HepG2 (cell line): ENCODE data around the gene FABP1. TPM values are rescaled to one million over a fixed set of nuclear protein-coding genes. Genes with fewer than 3 reads are reported as not detected.

Experiments
- ATAC-seq: fragments of 200-7000 bp; cut with Tn5 transposase; 3 replicates; pipeline ENCODE4 v1.9.1; 2020; ENCODE audit warnings: mild to moderate bottlenecking, moderate library complexity
- BruUV-seq: library from RNA; stranded (reverse); fragments of 400-500 nt; replicated peaks from 2 replicates; lab custom pipeline; 2021; lab: Mats Ljungman, UMichigan
- CTCF ChIA-PET: fragments of 300-600 bp; formaldehyde crosslinking; extraction: SDS; loops from one replicate; lab custom pipeline; 2021; ENCODE audit warnings: low total read pairs, inconsistent platforms, low intra/inter-chr PET ratio; lab: Yijun Ruan, JAX
- POLR2A ChIA-PET: fragments of 350-600 bp; sonication (Branson Sonifier 250); formaldehyde crosslinking; loops from one replicate; lab custom pipeline; 2020; ENCODE audit warnings: antibody characterized with exemption, inconsistent platforms; lab: Yijun Ruan, JAX
- DNase-seq: peaks from one replicate; pipeline ENCODE4 v3.0.0-alpha.2; 2015; ENCODE audit warnings: low spot score
- FAIRE-seq: peaks from 3 replicates; lab custom pipeline; 2011; peaks lifted over from hg19 to GRCh38; lab: Jason Lieb, UNC
- H2AFZ ChIP-seq: one replicate; pipeline ENCODE4 v1.6.1; 2011; ENCODE audit warnings: low read length, inconsistent platforms
- H3K27ac ChIP-seq: fragments of 300-600 bp; 3 replicates; pipeline ENCODE4 v1.8.0; 2011; ENCODE audit warnings: mixed run types, mild to moderate bottlenecking, mixed read lengths, low read length, inconsistent platforms; ENCODE audit not compliant: insufficient read depth; ENCODE audit errors: extremely low read length
- H3K27me3 ChIP-seq, 2 experiments: fragments of 200-600 bp in 1 of 2; 2 replicates in 1 of 2; 3 replicates in 1 of 2; pipeline versions ENCODE4 v1.6.0 to v1.8.0; 2011; ENCODE audit warnings: low read length in 2 of 2, mild to moderate bottlenecking in 2 of 2, moderate library complexity in 2 of 2, inconsistent platforms in 1 of 2; ENCODE audit not compliant: insufficient read depth in 2 of 2, control insufficient read depth in 1 of 2
- H3K36me3 ChIP-seq, 2 experiments: fragments of 200-600 bp in 1 of 2; replicated peaks in 1 of 2; 2 replicates in 1 of 2; 3 replicates in 1 of 2; pipeline versions ENCODE4 v1.5.1 to v1.8.0; 2011; ENCODE audit warnings: low read length in 2 of 2, inconsistent platforms in 1 of 2; ENCODE audit not compliant: insufficient read depth in 2 of 2, control insufficient read depth in 1 of 2
- H3K4me1 ChIP-seq: 2 replicates; pipeline ENCODE4 v1.5.1; 2012; ENCODE audit warnings: low read length, inconsistent platforms; ENCODE audit not compliant: insufficient read depth
- H3K4me2 ChIP-seq: 2 replicates; pipeline ENCODE4 v1.6.0; 2011; ENCODE audit warnings: low read depth, low read length, inconsistent platforms
- H3K4me3 ChIP-seq, 3 experiments: fragments of 200-600 bp in 1 of 3; sonication (generic), shearing (Covaris generic) in 1 of 3; replicated peaks in 1 of 3; 2 replicates each; pipeline ENCODE4 v1.5.1; 2011 to 2016; ENCODE audit warnings: low read length in 3 of 3, inconsistent platforms in 2 of 3, low read depth in 2 of 3, mild to moderate bottlenecking in 2 of 3, control low read depth in 1 of 3, mixed read lengths in 1 of 3; ENCODE audit not compliant: insufficient read depth in 1 of 3
- H3K79me2 ChIP-seq: one replicate; pipeline ENCODE4 v1.6.1; 2011; ENCODE audit warnings: low read length, inconsistent platforms; ENCODE audit not compliant: insufficient read depth
- H3K9ac ChIP-seq: 2 replicates; pipeline ENCODE4 v1.6.0; 2011; ENCODE audit warnings: mild to moderate bottlenecking, low read depth, low read length, inconsistent platforms; ENCODE audit not compliant: insufficient read depth
- H3K9me3 ChIP-seq: 2 replicates; pipeline ENCODE4 v1.5.1; 2012; ENCODE audit warnings: mild to moderate bottlenecking, low read length
- H4K20me1 ChIP-seq: 2 replicates; pipeline ENCODE4 v1.6.0; 2011; ENCODE audit warnings: inconsistent platforms, mild to moderate bottlenecking, low read length, moderate library complexity; ENCODE audit not compliant: insufficient read depth
- ELK4 ChIP-seq: sonication (generic); formaldehyde crosslinking; IDR thresholded peaks from 2 replicates; pipeline ENCODE4 v1.9.0; 2021; ENCODE audit warnings: missing genetic modification reagents, borderline replicate concordance
- ERF ChIP-seq: IDR thresholded peaks from 2 replicates; pipeline ENCODE4 v1.6.1; 2018; ENCODE audit warnings: missing biosample characterization, missing genetic modification reagents
- HDAC2 ChIP-seq: sonication (generic); formaldehyde crosslinking; IDR thresholded peaks from 2 replicates; pipeline ENCODE4 v1.4.0; 2020; ENCODE audit warnings: missing genetic modification reagents
- ISL2 ChIP-seq: sonication (generic); formaldehyde crosslinking; IDR thresholded peaks from 2 replicates; pipeline ENCODE4 v1.5.0; 2020; ENCODE audit warnings: missing genetic modification reagents
- JUN ChIP-seq: sonication (generic); formaldehyde crosslinking; IDR thresholded peaks from 2 replicates; pipeline ENCODE4 v1.4.0; 2020; ENCODE audit warnings: mild to moderate bottlenecking, missing genetic modification reagents
- NCOR1 ChIP-seq: fragments of 200-600 bp; sonication (generic); IDR thresholded peaks from 2 replicates; pipeline ENCODE4 v1.7.0; 2017; ENCODE audit warnings: antibody characterized with exemption, low read length, borderline replicate concordance
- NFKB2 ChIP-seq: sonication (generic); formaldehyde crosslinking; IDR thresholded peaks from 2 replicates; pipeline ENCODE4 v1.4.0; 2020; ENCODE audit warnings: missing genetic modification reagents, borderline replicate concordance
- RAD21 ChIP-seq: fragments of 450-650 bp; formaldehyde crosslinking; IDR thresholded peaks from 2 replicates; pipeline ENCODE4 v1.5.0; 2020; ENCODE audit warnings: mild to moderate bottlenecking
- RORA ChIP-seq: sonication (generic); formaldehyde crosslinking; IDR thresholded peaks from 2 replicates; pipeline ENCODE4 v1.5.0; 2020; ENCODE audit warnings: mild to moderate bottlenecking, missing genetic modification reagents, moderate library complexity
- ZNF317 ChIP-seq: sonication (generic); formaldehyde crosslinking; IDR thresholded peaks from 2 replicates; pipeline ENCODE4 v1.5.0; 2020; ENCODE audit warnings: mild to moderate bottlenecking, missing genetic modification reagents
- ZNF563 ChIP-seq: sonication (generic); formaldehyde crosslinking; IDR thresholded peaks from 2 replicates; pipeline ENCODE4 v1.8.0; 2022; ENCODE audit warnings: mild to moderate bottlenecking, moderate library complexity, missing genetic modification reagents
- ZNF7 ChIP-seq: IDR thresholded peaks from 2 replicates; pipeline ENCODE4 v1.6.1; 2016; ENCODE audit warnings: missing biosample characterization, missing genetic modification reagents
- WGBS: methylation state at CpG from one replicate; pipeline ENCODE4 v1.1.6; 2017; ENCODE audit warnings: low lambda C conversion rate; 5-methylcytosine and 5-hydroxymethylcytosine counted together
- in situ Hi-C: cut with HindIII; loops from 2 replicates; pipeline ENCODE4 v1.10.0; 2017; ENCODE audit warnings: low pct_unique_long_range_greater_than_20kb; ENCODE audit not compliant: extremely low pct_ligation_motif_present
- intact Hi-C: fragments of 100-400 bp; cut with micrococcal nuclease; formaldehyde crosslinking; loops from one replicate; pipeline ENCODE4 v1.10.0; 2022; ENCODE audit not compliant: unreplicated experiment
- polyA plus RNA-seq, 8 experiments: library from polyadenylated mRNA; depleted of rRNA in 3 of 8; stranded (reverse) in 7 of 8; unstranded in 1 of 8; fragments of >200 nt; fragmentation: Illumina TruSeq in 4 of 8; extraction: Trizol in 4 of 8; gene quantifications; 2 replicates each; pipeline versions ENCODE4 v1.2.1 to v1.2.3, GENCODE V29; 2011 to 2016; ENCODE audit warnings: low read depth in 4 of 8, missing spikeins in 1 of 8, mixed read lengths in 1 of 8; ENCODE audit not compliant: insufficient read depth in 1 of 8
- total RNA-seq, 5 experiments: library from RNA; depleted of rRNA; stranded (reverse); fragments of >200 nt; fragmentation: Illumina TruSeq; extraction: Trizol; gene quantifications; 2 replicates each; pipeline ENCODE4 v1.2.3, GENCODE V29; 2016; ENCODE audit warnings: low read depth in 1 of 5
- TF ChIP-seq, protein P1 (sequence below): sonication (generic); formaldehyde crosslinking; IDR thresholded peaks from 2 replicates; pipeline ENCODE4 v1.8.0; 2022; ENCODE audit warnings: missing genetic modification reagents, low read depth, mild to moderate bottlenecking, borderline replicate concordance
- TF ChIP-seq, protein P2 (sequence below), 2 experiments: sonication (generic) in 1 of 2; formaldehyde crosslinking in 1 of 2; IDR thresholded peaks; 2 replicates each; pipeline versions ENCODE4 v1.4.0 to v1.6.1; 2018 to 2020; ENCODE audit warnings: missing genetic modification reagents in 2 of 2, borderline replicate concordance in 1 of 2, low read depth in 1 of 2, mild to moderate bottlenecking in 1 of 2, missing biosample characterization in 1 of 2

FABP1 gene
- total and polyA plus RNA-seq, 2 of the 13 experiments (the other 11 are each of a cell fraction or from before 2014, with no cell fraction given), result 644 to 1,608 TPM

DNA sequence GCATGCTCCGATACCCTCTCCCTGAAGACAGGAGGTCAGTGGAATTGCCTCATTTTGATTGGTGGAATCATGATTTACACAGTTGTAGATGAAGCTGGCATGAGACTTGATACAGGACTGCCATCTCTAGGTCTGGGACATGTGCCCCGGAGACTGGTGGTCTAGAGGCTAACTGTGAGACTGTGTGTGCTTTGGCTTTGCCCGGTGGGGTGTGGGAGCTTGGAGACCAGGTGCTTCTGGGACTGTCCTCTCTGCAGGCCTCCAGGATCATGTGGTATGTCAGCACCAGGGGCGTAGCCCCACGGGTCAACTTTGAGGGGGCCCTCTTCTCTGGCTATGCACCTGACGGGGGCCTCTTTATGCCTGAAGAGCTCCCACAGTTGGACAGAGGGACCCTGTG lies 45.0 kb upstream of the FABP1 start:
- in situ Hi-C loops (no loop called here), intact Hi-C loops (no loop called here)
- Histone ChIP-seq H3K36me3 (no peaks in the 10 kb centered on the region), H4K20me1 (no peaks in the 10 kb centered on the region), H3K79me2 (no peaks in the 10 kb centered on the region), H3K27ac (no peak overlapping the region), H3K4me1 (no peaks in the 10 kb centered on the region), H3K9ac (no peak overlapping the region)
- DNase-seq (no peak), ATAC-seq (no peak)
- ChIA-PET POLR2A (no interaction called here), CTCF (no interaction called here)
- no TSS peak for BruUV-seq
- 53% methylated on average over 6 of the region's 6 CpGs for WGBS
- no peak for TF ChIP-seq RORA
- no peak for TF ChIP-seq JUN (CRISPR knock-in tag)
- no peak for TF ChIP-seq HDAC2
- TF ChIP-seq ZNF317 (CRISPR knock-in tag), result no peak
- no peak for TF ChIP-seq ISL2 (CRISPR knock-in tag)
- TF ChIP-seq, protein P1, sequence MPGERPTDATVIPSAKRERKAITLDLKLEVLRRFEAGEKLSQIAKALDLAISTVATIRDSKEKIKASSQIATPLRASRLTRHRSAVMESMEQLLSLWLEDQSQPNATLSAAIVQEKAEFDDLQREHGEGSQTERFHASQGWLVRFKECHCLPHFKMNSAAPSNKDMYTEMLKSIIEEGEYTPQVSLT, result no peak
- no peak for TF ChIP-seq ZNF563 (CRISPR knock-in tag)
- TF ChIP-seq ELK4, result no peak
- TF ChIP-seq, protein P2, sequence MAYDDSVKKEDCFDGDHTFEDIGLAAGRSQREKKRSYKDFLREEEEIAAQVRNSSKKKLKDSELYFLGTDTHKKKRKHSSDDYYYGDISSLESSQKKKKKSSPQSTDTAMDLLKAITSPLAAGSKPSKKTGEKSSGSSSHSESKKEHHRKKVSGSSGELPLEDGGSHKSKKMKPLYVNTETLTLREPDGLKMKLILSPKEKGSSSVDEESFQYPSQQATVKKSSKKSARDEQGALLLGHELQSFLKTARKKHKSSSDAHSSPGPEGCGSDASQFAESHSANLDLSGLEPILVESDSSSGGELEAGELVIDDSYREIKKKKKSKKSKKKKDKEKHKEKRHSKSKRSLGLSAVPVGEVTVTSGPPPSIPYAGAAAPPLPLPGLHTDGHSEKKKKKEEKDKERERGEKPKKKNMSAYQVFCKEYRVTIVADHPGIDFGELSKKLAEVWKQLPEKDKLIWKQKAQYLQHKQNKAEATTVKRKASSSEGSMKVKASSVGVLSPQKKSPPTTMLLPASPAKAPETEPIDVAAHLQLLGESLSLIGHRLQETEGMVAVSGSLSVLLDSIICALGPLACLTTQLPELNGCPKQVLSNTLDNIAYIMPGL (CRISPR knock-in tag; IDR thresholded peaks at IDR 0.05; ENCODE audit: borderline replicate concordance in 1 of 2, low read depth in 1 of 2), result no peak
- TF ChIP-seq NFKB2 (CRISPR knock-in tag), result no peak
- no peak for TF ChIP-seq RAD21
- TF ChIP-seq ERF (CRISPR knock-in tag), result no peak
- no peak for TF ChIP-seq NCOR1
- no peak for TF ChIP-seq ZNF7
- TF ChIP-seq, all 625 proteins: peak for 0
- Histone ChIP-seq H3K4me3 (no peak overlapping the region), H2AFZ (no peak overlapping the region), H3K4me2 (no peak overlapping the region), H3K27me3 (peaks cover 0 to 33% of the 10 kb centered on the region in 2 experiments; a peak in 3 of 5 replicates), H3K9me3 (no peaks in the 10 kb centered on the region)
- no peak for FAIRE-seq
